Mesenteric fat pad (tissue), 1 donor: Measurements from ENCODE around the gene CEP72. TPM values are rescaled to one million over a fixed set of nuclear protein-coding genes. Genes with fewer than 3 reads are reported as not detected.
"Not testable (repeated sequence)": the region's sequence is repeated elsewhere in the genome, so short reads cannot be mapped to it uniquely, and the experiment has no call there.

ENCODE experiments used
- DNase-seq: peaks from one replicate; pipeline ENCODE4 v3.0.0-alpha.2; 2020; ENCODE audit warnings: low spot score
- total RNA-seq: library from RNA; stranded (reverse); fragmentation: NEBNext Ultra II Directional; extraction: Animal tissue kit (Norgen Biotek cat#: 25700); gene quantifications from one replicate; pipeline ENCODE4 v1.2.1, GENCODE V29; 2021
- donor health status: DM: yes; HTN: yes; CAD: no.

The CEP72 gene
- total RNA-seq, 1 donor from 2014 or later = 2.0 TPM

GRCh38 chr5:680836-681235 is 68.7 kb downstream of the CEP72 start:
- DNase-seq = peak; percentile 67

- DNase-seq = peak; percentile 89
Measured at GRCh38 chr5:681317-682191, 69.4 kb downstream of the CEP72 start.

GRCh38 chr5:682216-682615 is 70.1 kb downstream of the CEP72 start:
- DNase-seq = not testable (repeated sequence)

GRCh38 chr5:682651-683358 is 70.7 kb downstream of the CEP72 start:
- peak; percentile 85 for DNase-seq

- peak; percentile 92 for DNase-seq
Measured at GRCh38 chr5:683551-684481, 71.7 kb downstream of the CEP72 start.

GRCh38 chr5:684751-685216 is 72.6 kb downstream of the CEP72 start:
- peak; percentile 67 for DNase-seq

DNA sequence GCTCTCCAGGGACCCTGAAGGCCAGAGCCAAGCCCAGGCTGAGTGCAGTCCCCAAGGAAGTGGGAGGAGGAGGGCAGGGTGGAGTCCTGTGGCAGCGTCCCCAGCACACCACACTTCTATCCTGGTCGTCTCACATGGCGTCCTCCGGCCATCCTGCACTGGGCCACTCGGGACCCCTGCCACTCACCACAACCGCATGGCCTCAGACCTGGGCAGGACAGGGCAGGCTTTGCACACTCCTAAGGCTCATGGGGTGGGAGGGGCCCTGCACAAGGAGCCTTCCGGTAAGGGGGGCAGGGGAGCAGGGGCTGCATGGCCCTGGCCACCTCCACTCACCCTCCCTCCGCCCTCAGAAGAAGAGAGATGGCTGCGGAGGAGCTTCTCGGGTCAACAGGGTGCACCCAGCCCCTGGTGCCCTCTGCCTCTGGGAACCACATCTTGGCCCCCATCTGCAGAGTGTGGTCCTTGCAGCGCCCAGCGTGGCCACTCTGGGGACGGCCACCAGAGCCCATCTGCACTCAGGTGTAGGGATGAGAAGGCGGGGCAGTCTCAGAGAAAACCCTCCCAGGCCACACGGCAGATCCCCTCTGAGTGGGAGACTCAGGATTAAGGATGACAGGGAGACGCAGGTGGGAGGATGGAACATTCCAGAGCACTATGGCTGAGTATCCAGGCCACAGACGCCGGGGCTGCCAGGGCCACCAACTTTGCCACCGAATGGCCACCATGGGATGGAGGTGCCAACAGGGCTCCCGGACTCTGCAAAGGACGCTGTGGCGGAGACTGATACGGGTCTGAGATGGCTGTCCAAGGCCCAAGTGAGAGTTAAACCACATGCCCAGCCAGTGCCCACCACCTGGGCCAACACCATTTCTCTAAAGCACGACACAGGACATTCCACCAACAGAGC is 73.4 kb downstream of the CEP72 start:
- DNase-seq = peak; percentile 88

- peak; percentile 89 for DNase-seq
Measured at GRCh38 chr5:686172-686523, 74.0 kb downstream of the CEP72 start.

DNA sequence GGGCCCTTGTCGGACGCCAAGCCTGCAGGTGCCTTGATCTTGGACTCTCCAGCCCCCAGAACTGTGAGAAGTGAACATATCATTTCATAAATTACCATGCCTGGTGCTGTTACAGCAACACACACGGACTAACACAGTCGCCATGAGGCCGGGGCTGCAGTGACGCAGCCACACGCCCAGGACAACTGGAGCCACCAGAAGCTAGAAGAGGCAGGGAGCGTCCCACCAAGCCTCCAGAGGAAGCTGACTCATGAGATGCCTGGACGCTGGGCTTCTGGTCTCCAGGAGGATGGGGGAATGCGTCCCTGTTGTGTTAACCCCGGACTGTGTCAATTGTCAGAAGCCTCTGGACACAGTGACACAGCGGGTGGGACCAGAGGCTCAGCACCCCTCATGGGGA is 74.8 kb downstream of the CEP72 start:
- peak; percentile 83 for DNase-seq

GRCh38 chr5:688348-689010 is 76.3 kb downstream of the CEP72 start:
- peak; percentile 90 for DNase-seq

DNA sequence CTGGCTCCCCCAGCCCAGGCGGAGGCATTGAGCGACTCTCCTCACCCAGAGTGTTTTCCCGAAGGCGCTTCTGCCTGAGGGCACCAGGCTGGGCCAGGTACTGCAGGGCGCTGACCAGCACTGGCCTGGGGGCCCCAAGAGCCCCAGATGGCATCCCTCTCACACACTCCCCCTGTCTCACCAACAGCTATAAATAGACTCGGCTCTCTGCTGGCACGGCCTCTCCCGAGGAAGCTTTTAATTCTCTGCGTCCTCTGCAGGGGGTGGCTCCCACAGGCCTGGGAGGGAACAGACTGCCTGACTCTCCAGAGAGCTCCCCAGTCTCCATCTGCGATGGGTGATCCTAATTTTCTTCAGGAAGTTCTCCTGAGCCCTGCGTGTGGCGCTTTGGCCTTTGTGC is 78.2 kb downstream of the CEP72 start:
- DNase-seq = not testable (repeated sequence)

DNA sequence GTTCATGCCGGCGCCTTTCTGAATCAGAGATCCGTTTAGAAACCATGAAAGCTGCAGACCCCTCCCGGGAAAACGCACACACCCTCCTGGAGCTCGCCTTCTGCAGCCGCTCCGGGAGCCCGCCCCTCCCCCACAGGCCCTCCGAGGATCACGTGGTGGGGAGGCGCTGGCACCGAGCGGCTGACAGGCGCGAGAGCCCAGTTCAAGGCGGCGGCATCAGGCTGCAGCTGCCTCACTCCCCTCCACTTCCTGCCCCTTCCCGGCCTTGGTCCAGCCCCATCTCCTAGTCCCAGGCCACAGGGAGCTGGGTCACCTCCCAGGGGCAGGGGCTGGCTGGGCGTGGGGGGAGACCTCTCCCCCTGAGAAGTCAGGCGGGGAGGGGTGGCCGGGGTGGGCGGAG is 78.9 kb downstream of the CEP72 start:
- not testable (repeated sequence) for DNase-seq

- DNase-seq = no peak
Measured at GRCh38 chr5:691817-692528, 79.8 kb downstream of the CEP72 start.

DNA sequence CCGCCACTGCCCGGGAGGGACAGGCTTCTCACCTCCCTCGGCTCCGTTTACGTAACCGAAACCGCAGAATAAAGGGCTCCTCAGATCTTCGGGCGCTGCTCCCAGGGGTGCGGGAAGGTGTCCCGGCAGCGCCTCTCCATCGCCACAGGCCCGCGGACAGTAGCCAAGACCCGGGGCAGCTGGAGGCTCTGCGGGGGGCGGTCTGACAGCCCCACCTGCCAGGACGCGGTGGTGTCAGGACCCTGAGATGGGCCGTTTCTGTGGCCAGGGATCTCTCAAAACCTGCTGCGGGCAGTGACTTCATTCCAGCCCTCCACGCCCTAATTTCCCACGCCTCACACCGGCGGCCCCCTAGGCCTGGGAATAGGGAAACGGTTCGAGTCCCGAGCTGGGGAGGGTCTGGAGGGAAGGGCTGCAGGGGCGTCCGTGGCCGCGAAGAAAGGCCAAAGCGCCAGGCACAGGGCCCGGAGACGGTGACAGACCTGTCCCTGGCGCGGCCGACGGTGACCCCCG is 80.4 kb downstream of the CEP72 start:
- peak; percentile 89 for DNase-seq

DNA sequence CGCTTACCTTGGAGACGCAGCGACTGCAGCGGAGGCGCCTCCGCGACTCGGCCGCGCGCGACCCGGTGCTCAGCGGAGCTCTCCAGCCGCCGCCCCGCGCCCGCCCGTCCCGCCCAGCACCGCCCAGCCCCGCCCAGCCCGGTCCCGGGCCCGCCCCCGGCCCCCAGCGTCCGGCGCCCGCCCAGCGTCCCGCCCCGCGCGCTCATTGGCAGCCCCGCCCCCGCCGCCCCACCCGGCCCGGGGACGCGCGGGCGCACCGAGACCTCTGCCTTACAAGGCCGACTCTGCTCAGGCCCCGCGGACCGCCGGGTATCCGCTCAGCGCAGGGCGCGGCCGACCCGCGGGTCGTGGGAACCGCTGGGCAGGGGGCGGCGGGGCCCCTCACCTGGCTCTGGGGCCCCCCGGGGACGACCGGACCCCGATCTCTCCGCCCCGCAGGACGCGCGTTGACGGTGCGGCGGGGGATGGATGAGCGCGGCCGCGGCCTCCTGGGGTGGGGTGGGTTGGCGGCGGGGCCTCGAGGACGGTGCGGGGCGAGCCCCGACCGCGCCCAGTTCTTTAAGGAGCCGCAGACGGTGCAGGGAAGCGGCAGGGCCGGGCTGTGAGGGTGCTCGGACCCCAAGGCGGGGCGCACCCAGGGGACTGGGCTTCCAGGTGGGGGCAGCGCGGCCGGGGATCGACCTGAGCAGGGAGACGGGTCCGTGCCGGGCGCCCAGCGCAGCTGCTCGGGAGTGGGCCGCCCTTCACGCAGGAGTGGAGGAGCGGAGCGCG is 81.3 kb downstream of the CEP72 start, which contains the start of gene TPPP:
Gene TPPP, minus strand, starts transcription at position 82 of the 771 bp plus-strand sequence. CDS start 15,292 bp downstream, outside the sequence.
- DNase-seq = peak; percentile 100

GRCh38 chr5:694042-694431 is 81.9 kb downstream of the CEP72 start:
- DNase-seq = peak; percentile 91

GRCh38 chr5:695475-695874 is 83.3 kb downstream of the CEP72 start:
- not testable (repeated sequence) for DNase-seq

DNA sequence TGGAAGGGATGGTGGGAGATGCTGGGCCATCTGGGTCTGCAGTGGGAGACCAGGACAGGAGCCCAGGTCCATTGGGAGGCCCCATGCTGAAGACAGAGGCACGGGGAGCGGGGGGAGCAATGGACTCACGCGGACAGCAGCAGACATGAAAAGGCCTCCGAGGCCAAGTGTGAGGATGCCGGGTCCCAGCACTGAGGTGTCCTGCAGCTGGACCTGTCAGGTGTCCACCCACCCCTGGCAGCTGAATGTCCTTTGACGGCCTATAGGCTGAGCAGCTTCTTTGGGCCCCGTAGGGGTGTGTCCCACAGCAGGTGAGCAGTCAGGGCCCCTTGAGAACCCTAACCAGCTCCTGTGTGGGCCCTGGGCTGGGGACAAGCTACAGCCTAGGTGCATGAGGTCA is 84.1 kb downstream of the CEP72 start:
- DNase-seq = peak; percentile 89
